DOHH2 (cell line): ENCODE data around the gene FCGR2B.
A peak's percentile ranks its signal among the peaks of the same experiment; 100 is the strongest.
"Not testable (repeated sequence)": the region's sequence is repeated elsewhere in the genome, so short reads cannot be mapped to it uniquely, and the experiment has no call there.

Experiments
- H3F3A ChIP-seq: fragments of 200-600 bp; sonication (generic), shearing (Covaris generic); 2 replicates; pipeline ENCODE4 v1.6.0; 2016; ENCODE audit warnings: antibody characterized with exemption, mild to moderate bottlenecking; ENCODE audit not compliant: control insufficient read depth, insufficient read depth
- H3K27ac ChIP-seq: fragments of 200-600 bp; sonication (generic); 2 replicates; pipeline ENCODE4 v1.5.1; 2014; ENCODE audit warnings: low read depth, mild to moderate bottlenecking, low read length, moderate library complexity
- H3K27me3 ChIP-seq: fragments of 200-600 bp; sonication (generic); 2 replicates; pipeline ENCODE4 v1.6.1; 2014; ENCODE audit warnings: mild to moderate bottlenecking, low read length, mixed read lengths; ENCODE audit not compliant: control insufficient read depth
- H3K36me3 ChIP-seq: fragments of 200-600 bp; sonication (generic); 2 replicates; pipeline ENCODE4 v1.6.1; 2014; ENCODE audit warnings: mild to moderate bottlenecking, low read length, moderate library complexity, mixed read lengths; ENCODE audit not compliant: control insufficient read depth
- H3K4me1 ChIP-seq: fragments of 200-600 bp; sonication (generic); 2 replicates; pipeline ENCODE4 v1.6.1; 2014; ENCODE audit warnings: mild to moderate bottlenecking, low read length, mixed read lengths; ENCODE audit not compliant: control insufficient read depth
- H3K4me2 ChIP-seq: fragments of 200-600 bp; sonication (generic); 2 replicates; pipeline ENCODE4 v1.6.0; 2014; ENCODE audit warnings: mild to moderate bottlenecking, low read length, moderate library complexity
- H3K4me3 ChIP-seq: fragments of 200-600 bp; sonication (generic); 2 replicates; pipeline ENCODE4 v1.5.1; 2014; ENCODE audit warnings: mild to moderate bottlenecking, low read length, mixed read lengths
- H3K79me2 ChIP-seq: fragments of 200-600 bp; sonication (generic); 2 replicates; pipeline ENCODE4 v1.6.1; 2014; ENCODE audit warnings: mild to moderate bottlenecking, low read length, mixed read lengths; ENCODE audit not compliant: control insufficient read depth
- H3K9me2 ChIP-seq: fragments of 200-600 bp; sonication (generic); replicated peaks from 2 replicates; pipeline ENCODE4 v1.6.1; 2014; ENCODE audit warnings: mild to moderate bottlenecking, low read length, mixed read lengths; ENCODE audit not compliant: control insufficient read depth
- H3K9me3 ChIP-seq: fragments of 200-600 bp; sonication (generic); 2 replicates; pipeline ENCODE4 v1.6.1; 2014; ENCODE audit warnings: antibody characterized with exemption, low read length, mixed read lengths; ENCODE audit not compliant: control insufficient read depth, insufficient read depth
- H4K20me1 ChIP-seq: fragments of 200-600 bp; sonication (generic); 2 replicates; pipeline ENCODE4 v1.6.0; 2014; ENCODE audit warnings: low read depth, mild to moderate bottlenecking, antibody characterized with exemption, low read length, moderate library complexity; ENCODE audit not compliant: control insufficient read depth, insufficient read depth
- EZH2phosphoT487 ChIP-seq: fragments of 200-600 bp; sonication (generic); IDR thresholded peaks from 2 replicates; pipeline ENCODE4 v1.6.1; 2017; ENCODE audit warnings: borderline replicate concordance, mild to moderate bottlenecking, antibody characterized with exemption, low read length, moderate library complexity, mixed read lengths

FCGR2B gene

DNA sequence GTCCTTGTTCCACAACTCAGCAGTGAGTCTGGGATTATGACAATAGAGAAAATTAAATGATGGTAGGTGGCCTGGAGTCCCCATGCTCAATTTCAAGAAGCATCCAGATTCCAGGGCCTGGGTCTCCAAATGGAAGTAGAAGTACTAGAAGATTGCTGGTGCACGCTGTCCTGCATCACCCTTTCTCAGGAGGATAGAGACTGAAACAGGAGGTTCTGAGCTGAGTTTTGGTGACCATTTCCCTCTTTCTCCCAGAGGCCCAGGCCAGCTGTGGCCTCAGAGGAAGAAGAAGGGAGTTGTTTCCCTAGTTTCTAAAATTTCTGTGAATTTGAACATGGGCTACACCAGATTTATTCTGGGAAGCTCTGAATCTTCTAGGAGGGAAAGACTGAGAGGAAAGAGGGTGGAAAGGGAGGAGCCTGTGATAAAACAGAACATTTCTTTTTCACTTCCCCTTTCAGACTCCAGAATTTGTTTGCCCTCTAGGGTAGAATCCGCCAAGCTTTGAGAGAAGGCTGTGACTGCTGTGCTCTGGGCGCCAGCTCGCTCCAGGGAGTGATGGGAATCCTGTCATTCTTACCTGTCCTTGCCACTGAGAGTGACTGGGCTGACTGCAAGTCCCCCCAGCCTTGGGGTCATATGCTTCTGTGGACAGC lies at the start of gene FCGR2B:
FCGR2B (plus strand) TSS at position 460 of the 656 bp plus-strand sequence; CDS start at position 559, 99 bp downstream.
- not testable (repeated sequence) for H3K27me3 ChIP-seq, H3K4me1 ChIP-seq, H3K9me2 ChIP-seq, H3K27ac ChIP-seq, H3K79me2 ChIP-seq, H3K36me3 ChIP-seq, H4K20me1 ChIP-seq, H3K4me3 ChIP-seq, H3F3A ChIP-seq, H3K9me3 ChIP-seq
- H3K4me2 ChIP-seq, result peak within 1 kb of the TSS; percentile 26; the same call in 1 of the 2 replicates

DNA sequence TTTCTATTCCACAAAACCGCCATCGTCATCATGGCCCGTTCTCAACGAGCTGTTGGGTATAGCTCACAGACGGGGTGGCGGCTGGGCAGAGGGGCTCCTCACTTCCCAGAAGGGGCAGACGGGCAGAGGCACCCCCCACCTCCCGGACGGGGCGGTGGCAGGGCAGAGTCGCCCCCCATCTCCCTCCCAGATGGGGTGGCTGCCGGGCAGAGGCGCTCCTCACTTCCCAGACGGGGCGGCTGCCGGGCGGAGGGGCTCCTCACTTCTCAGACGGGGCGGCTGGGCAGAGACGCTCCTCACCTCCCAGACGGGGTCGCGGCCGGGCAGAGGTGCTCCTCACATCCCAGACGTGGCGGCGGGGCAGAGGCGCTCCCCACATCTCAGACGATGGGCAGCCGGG lies 46.5 kb upstream of the FCGR2B start:
- not testable (repeated sequence) for H3K4me2 ChIP-seq, H3K9me2 ChIP-seq, H4K20me1 ChIP-seq, H3K79me2 ChIP-seq, H3K27ac ChIP-seq, H3K9me3 ChIP-seq, H3K36me3 ChIP-seq, H3K4me3 ChIP-seq, H3K27me3 ChIP-seq, H3F3A ChIP-seq, H3K4me1 ChIP-seq

DNA sequence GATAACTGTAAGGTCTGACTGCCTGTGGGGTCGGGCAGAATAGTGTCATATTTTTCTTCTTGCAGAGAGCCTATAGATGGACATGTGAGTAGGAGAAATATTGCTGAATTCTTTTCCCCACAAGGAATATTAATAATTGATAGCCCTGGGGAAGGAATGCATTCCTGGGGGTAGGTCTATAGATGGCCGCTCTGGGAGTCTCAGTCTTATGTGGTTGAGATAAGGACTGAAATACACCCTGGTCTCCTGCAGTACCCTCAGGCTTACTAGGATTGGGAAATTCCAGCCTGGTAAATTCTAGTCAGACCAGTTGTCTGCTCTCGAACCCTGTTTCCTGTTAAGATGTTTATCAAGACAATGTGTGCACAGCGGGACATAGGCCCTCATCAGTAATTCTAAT lies 44.4 kb upstream of the FCGR2B start:
- not testable (repeated sequence) for H3F3A ChIP-seq

DNA sequence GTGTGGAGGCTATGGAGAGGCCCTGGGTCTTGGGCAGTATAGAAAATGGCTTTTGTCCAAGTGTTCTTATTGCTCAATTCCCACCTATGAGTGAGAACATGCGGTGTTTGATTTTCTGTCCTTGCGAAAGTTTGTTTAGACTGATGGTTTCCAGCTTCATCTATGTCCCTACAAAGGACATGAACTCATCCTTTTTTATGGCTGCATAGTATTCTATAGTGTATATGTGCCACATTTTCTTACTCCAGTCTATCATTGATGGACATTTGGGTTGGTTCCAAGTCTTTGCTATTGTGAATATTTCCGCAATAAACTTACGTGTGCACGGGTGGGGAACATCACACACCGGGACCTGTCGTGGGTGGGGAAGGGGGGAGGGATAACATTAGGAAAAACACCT lies 42.5 kb upstream of the FCGR2B start:
- not testable (repeated sequence) for H3K27ac ChIP-seq, H3K4me1 ChIP-seq, H3K4me3 ChIP-seq, H3K36me3 ChIP-seq, H3K9me2 ChIP-seq, H3K9me3 ChIP-seq, H3F3A ChIP-seq, H4K20me1 ChIP-seq, H3K79me2 ChIP-seq, H3K4me2 ChIP-seq
- H3K27me3 ChIP-seq, result peaks cover 13% of the 10 kb centered on the region

More for the DNA sequence above, 44.4 kb upstream of the FCGR2B start:
- H4K20me1 ChIP-seq, H3K4me2 ChIP-seq, H3K9me2 ChIP-seq, H3K9me3 ChIP-seq, H3K4me1 ChIP-seq, H3K79me2 ChIP-seq, H3K27ac ChIP-seq, H3K4me3 ChIP-seq, H3K36me3 ChIP-seq: not testable (repeated sequence)
- peaks cover 13% of the 10 kb centered on the region for H3K27me3 ChIP-seq

DNA sequence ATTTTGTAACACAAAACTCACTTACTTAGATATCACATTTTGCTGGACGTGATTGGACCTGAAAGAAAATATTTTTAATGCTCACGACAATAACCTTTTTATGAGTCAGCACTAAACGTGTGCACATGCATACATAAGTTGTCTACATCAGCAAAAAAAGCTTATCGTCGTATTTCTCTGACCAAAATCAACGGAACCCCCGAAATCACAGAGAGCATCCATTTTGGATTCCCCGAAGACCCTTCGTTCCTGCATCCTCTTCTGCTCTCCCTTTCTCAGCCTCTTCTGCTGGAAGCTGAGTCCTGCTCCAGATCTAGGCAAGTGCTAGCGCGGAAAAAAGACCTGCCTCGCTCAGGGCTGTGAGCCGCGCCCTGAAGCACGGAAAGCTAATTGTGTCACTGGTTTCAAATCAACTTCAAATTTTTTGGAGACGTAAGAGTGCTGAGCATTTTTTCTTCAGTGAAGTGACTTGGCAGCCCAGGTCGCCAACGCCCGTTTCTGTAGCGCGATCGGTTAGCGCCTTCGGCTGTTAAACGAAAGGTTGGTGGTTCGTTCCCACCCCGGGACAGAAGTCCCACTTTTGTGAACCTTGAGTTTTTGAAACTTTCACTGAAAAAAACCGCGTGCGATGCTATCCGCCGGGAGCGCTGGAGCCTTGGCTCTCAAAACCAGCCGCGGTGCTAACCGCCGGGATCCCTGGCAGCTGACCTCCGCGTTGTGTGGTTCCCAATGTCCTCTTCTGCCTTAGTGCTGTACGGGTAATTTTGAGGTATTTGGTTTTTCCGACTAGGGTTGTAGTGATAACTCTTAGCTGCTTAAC lies 41.6 kb upstream of the FCGR2B start:
- H3K9me2 ChIP-seq, H3K4me1 ChIP-seq, H3K4me3 ChIP-seq, H3K9me3 ChIP-seq, H4K20me1 ChIP-seq, H3K36me3 ChIP-seq, H3F3A ChIP-seq, H3K27ac ChIP-seq, H3K79me2 ChIP-seq: not testable (repeated sequence)
- Histone ChIP-seq H3K4me2 (peak overlapping the region; percentile 30; the same call in 1 of the 2 replicates), H3K27me3 (peaks cover 13% of the 10 kb centered on the region)
- peak; percentile 54; the same call in 1 of the 2 replicates for TF ChIP-seq EZH2phosphoT487

DNA sequence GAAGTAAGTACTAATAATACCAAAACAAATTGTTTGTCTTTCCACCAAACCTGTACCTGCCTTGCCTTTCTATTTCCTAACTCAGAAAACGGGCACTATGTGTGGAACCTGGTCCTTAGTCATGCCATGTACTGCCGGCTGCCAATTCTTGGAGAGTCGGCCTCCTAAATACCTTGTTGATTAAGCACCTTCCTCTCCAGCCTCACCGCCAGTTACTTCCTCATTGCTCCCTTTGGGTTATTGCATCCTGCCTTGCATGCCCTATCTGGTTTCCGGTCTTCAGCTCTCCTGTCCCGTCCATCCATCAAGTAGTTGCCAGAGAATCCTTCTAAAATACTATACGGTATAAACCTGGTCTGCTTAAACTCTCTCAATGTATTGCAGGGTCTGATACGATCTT lies 40.9 kb upstream of the FCGR2B start:
- not testable (repeated sequence) for H3F3A ChIP-seq, H3K27ac ChIP-seq, H3K36me3 ChIP-seq, H3K79me2 ChIP-seq, H4K20me1 ChIP-seq, H3K9me2 ChIP-seq, H3K9me3 ChIP-seq, H3K4me1 ChIP-seq, H3K4me3 ChIP-seq
- Histone ChIP-seq H3K27me3 (peaks cover 13% of the 10 kb centered on the region), H3K4me2 (peak overlapping the region; percentile 30; the same call in 1 of the 2 replicates)

DNA sequence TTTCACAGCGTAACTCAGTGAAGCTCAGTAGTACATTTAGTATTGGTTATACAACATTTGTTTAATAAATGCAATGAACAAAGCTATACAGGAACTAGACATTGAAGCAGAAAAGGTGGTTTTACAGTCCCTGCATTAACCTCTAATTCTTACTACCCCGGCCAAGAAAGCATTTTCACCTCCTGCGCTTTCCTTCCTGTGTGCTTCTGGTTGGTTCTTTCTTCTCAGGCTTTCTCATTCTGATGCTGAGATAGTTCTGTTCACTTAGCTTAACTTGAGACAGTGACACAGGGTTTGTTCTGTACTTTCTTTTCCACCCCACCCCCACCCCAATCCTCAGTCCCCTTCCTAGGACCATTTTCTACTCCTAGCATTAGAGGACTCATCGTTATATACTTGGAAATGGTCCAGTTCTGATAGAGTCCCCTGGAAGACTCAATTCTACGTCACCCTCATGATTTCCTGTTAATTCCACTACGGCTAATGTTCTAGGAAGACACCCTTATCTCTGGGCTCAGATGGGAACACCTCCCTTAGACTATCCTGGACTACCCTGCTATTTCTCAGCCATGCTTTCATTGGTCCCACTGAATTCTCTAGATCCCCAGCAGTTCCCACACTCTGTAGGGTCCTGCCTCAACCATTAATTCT lies 39.4 kb upstream of the FCGR2B start:
- H3K27ac ChIP-seq, H3F3A ChIP-seq, H3K36me3 ChIP-seq, H3K4me3 ChIP-seq, H3K4me1 ChIP-seq, H3K4me2 ChIP-seq, H3K9me3 ChIP-seq, H3K9me2 ChIP-seq, H4K20me1 ChIP-seq, H3K79me2 ChIP-seq: not testable (repeated sequence)
- H3K27me3 ChIP-seq, result peaks cover 13% of the 10 kb centered on the region
